ENCODE data around the gene NEBL.

DNA sequence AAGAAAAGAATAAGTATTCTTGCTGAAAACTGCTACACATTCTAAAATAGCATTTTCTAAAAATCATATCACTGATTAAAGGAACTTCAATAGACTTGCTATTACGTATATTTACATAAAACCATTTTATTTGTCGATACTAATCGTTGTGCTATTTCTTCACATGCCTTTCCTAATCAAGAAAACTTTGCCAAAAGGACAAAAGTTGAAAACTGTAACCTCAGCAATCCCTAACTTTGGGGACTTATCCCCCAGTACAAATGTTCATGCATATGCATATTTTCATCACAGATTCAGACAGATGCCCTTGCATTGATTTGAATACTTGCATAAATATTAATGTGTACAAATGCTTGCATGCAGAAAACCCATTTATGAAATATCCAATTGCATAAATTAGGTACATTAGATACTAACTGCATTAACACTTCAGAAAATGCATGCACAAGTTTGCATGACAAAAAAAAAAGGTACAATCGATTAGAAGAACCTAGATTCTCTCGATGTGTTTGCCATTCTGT is 35.6 kb upstream of the NEBL start:
- TF ChIP-seq ZNF274 (IDR thresholded peaks at IDR 0.05; ENCODE audit: low read depth, low read length) (no peak), SUZ12 (IDR thresholded peaks at IDR 0.05; ENCODE audit: extremely low read depth, insufficient read depth, insufficient read length) (no peak)

All from NT2/D1 (cell line).